ENCODE data around the gene IFT88. TPM values are rescaled to one million over a fixed set of nuclear protein-coding genes. Genes with fewer than 3 reads are reported as not detected.
A peak's percentile ranks its signal among the peaks of the same experiment; 100 is the strongest.

The IFT88 gene
- total RNA-seq, 1 experiment from 2014 or later, result 19.4 TPM

DNA sequence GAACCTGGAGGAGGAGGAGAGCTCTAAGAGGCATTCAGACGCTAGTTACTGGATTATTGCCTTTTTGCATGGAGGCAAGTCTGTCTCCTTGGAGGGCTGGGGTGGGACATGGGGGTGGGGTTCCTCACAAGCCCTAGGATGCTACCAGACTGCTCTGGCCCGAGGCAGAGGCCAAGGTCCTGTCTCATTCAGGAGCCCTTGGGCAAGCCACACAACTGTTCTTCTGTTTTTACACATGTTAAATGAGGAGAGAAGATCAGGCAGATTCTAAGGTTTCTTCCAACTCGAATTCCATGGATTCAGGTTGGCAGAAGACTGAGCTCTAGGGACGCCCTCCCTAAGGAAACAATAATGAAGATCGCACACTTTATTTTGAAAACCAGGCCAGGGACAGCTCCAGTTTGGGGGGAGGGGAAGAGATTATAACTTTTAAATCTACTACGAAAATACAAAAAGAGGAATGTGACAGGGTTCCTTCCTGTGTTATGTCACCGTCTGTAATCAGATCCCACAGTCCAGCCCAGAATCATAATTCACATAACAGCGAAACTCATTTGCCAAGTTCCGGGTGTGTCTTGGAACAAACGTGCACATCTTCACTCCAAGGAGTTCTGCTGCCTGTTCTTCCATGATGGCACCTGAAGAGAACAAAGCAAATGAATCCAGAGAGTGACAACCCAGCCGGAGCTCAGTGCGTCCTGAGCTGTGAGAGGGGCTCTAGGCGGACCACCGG, 161.8 kb downstream of the IFT88 start:
- Histone ChIP-seq H3K27ac (ENCODE audit: low read depth, low read length, poor library complexity, severe bottlenecking) (peak overlapping the region; percentile 48), H3K27me3 (replicated peaks; ENCODE audit: insufficient read depth, low read depth, low read length, poor library complexity) (no peaks in the 10 kb centered on the region), H3K9me3 (ENCODE audit: low read depth, low read length, poor library complexity, severe bottlenecking) (no peaks in the 10 kb centered on the region), H3K4me3 (ENCODE audit: low read depth, low read length, poor library complexity, severe bottlenecking) (no peak overlapping the region), H3K4me1 (ENCODE audit: insufficient read depth, low read length, poor library complexity, severe bottlenecking) (peaks cover 12% of the 10 kb centered on the region), H3K36me3 (ENCODE audit: insufficient read depth, low read length, poor library complexity, severe bottlenecking) (no peaks in the 10 kb centered on the region)
- no peak for TF ChIP-seq EZH2 (IDR thresholded peaks at IDR 0.05; ENCODE audit: borderline replicate concordance, low read depth, low read length, poor library complexity, severe bottlenecking)
- no peak for TF ChIP-seq CTCF (conservative IDR thresholded peaks at IDR 0.05; ENCODE audit: low read depth, low read length)
- intact Hi-C loops (cut with micrococcal nuclease; ENCODE audit: unreplicated experiment), result no loop called here
- no TSS peak for BruUV-seq (replicated peaks)
- POLR2A ChIA-PET (ENCODE audit: low non-redundant PET), result no interaction called here
- peak; percentile 49 for DNase-seq (ENCODE audit: low spot score)
- CTCF ChIA-PET, result interaction anchor here (0.6 kb wide), 1 partner anchor 69 kb away, joined by 4 read pairs; no protein-coding TSS in a partner anchor

DNA sequence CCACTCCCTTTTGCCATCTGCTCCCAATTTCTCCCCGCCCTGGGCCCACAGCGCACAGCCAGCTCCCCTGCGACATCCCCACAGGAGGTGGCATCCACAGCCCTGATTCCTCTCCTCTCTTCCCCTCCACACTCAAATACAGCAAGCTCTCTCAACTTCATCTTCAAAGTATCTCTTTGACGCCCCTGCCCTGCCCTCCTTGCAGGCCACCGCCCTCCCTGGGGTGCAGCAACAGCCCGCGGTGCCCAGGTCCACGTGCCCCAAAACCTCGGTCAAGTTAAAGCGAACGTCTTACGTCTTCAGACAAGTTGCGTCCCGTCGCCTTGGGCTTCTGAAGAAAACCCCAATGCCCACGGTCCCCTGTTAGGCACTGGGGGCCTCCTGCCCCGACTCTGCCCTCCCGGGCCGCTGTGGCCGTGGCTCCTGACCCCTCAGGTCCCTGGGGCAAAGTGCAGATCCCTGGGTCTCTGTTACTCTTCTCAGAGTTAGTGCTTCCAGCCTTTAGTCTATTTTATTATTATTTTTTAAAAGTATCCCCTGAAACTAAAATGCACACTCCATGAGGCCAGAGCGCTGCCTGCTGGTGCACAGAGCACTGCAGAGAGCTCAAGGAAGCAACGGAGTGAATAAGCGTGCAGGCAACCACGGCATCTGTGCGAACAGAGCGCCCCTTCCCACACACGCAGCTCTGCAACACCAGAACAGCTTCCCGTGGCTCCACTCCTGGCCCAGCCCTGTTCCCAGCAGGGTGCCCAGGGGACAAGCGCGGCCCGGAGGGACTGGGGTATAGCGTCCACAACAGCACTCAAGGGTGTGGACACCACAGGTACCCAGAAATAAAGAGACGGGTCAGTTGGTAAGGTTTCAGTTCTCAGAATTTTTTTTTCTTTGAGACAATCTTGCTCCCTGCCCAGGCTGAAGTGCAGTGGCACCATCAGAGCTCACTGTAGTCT, 163.0 kb downstream of the IFT88 start:
- H3K4me1 ChIP-seq (ENCODE audit: insufficient read depth, low read length, poor library complexity, severe bottlenecking), result peaks cover 12% of the 10 kb centered on the region
- H3K27ac ChIP-seq (ENCODE audit: low read depth, low read length, poor library complexity, severe bottlenecking), result no peak overlapping the region
- no peak overlapping the region for H3K4me3 ChIP-seq (ENCODE audit: low read depth, low read length, poor library complexity, severe bottlenecking)
- no peak for DNase-seq (ENCODE audit: low spot score)
- POLR2A ChIA-PET (ENCODE audit: low non-redundant PET), result interaction anchor here (0.5 kb wide), 1 partner anchor 14 kb away, joined by 3 read pairs; no protein-coding TSS in a partner anchor
- TF ChIP-seq EZH2 (IDR thresholded peaks at IDR 0.05; ENCODE audit: borderline replicate concordance, low read depth, low read length, poor library complexity, severe bottlenecking) (no peak), CTCF (conservative IDR thresholded peaks at IDR 0.05; ENCODE audit: low read depth, low read length) (no peak)
- CTCF ChIA-PET, result interaction anchor here (0.6 kb wide), 1 partner anchor 70 kb away, joined by 4 read pairs; no protein-coding TSS in a partner anchor
- H3K36me3 ChIP-seq (ENCODE audit: insufficient read depth, low read length, poor library complexity, severe bottlenecking), result no peaks in the 10 kb centered on the region
- H3K27me3 ChIP-seq (replicated peaks; ENCODE audit: insufficient read depth, low read depth, low read length, poor library complexity), result no peaks in the 10 kb centered on the region
- H3K9me3 ChIP-seq (ENCODE audit: low read depth, low read length, poor library complexity, severe bottlenecking), result no peaks in the 10 kb centered on the region
- no TSS peak for BruUV-seq (replicated peaks)
- intact Hi-C loops (cut with micrococcal nuclease; ENCODE audit: unreplicated experiment), result no loop called here

DNA sequence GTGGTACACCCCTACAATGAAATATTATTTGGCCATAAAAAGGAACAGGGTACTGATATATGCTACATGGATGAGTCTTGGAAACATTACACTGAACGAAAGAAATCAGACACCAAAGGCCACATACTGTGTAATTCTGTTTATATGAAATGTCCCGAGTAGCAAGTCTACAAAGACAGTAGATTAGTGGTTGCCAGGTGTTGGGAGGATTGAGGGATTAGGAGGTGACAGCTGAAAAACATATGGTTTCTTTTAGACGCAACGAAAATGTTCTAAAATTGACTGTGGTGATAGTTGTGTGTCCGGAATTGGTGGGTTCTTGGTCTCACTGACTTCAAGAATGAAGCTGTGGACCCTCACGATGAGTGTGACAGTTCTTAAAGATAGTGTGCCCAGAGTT, 171.7 kb downstream of the IFT88 start:
- no TSS peak for BruUV-seq (replicated peaks)
- H3K9me3 ChIP-seq (ENCODE audit: low read depth, low read length, poor library complexity, severe bottlenecking), result no peaks in the 10 kb centered on the region
- H3K27ac ChIP-seq (ENCODE audit: low read depth, low read length, poor library complexity, severe bottlenecking), result no peak overlapping the region
- no peaks in the 10 kb centered on the region for H3K27me3 ChIP-seq (replicated peaks; ENCODE audit: insufficient read depth, low read depth, low read length, poor library complexity)
- no peak overlapping the region for H3K4me3 ChIP-seq (ENCODE audit: low read depth, low read length, poor library complexity, severe bottlenecking)
- H3K36me3 ChIP-seq (ENCODE audit: insufficient read depth, low read length, poor library complexity, severe bottlenecking), result no peaks in the 10 kb centered on the region
- DNase-seq (ENCODE audit: low spot score), result no peak
- CTCF ChIA-PET, result no interaction called here
- intact Hi-C loops (cut with micrococcal nuclease; ENCODE audit: unreplicated experiment), result no loop called here
- no peaks in the 10 kb centered on the region for H3K4me1 ChIP-seq (ENCODE audit: insufficient read depth, low read length, poor library complexity, severe bottlenecking)
- TF ChIP-seq CTCF (conservative IDR thresholded peaks at IDR 0.05; ENCODE audit: low read depth, low read length), result no peak
- TF ChIP-seq EZH2 (IDR thresholded peaks at IDR 0.05; ENCODE audit: borderline replicate concordance, low read depth, low read length, poor library complexity, severe bottlenecking), result no peak
- POLR2A ChIA-PET (ENCODE audit: low non-redundant PET), result no interaction called here
